ENCODE measurements around the gene TENT4A. TPM values are rescaled to one million over a fixed set of nuclear protein-coding genes. Genes with fewer than 3 reads are reported as not detected.

Gene TENT4A
- total RNA-seq, 1 experiment from 2014 or later = 39.3 TPM

DNA sequence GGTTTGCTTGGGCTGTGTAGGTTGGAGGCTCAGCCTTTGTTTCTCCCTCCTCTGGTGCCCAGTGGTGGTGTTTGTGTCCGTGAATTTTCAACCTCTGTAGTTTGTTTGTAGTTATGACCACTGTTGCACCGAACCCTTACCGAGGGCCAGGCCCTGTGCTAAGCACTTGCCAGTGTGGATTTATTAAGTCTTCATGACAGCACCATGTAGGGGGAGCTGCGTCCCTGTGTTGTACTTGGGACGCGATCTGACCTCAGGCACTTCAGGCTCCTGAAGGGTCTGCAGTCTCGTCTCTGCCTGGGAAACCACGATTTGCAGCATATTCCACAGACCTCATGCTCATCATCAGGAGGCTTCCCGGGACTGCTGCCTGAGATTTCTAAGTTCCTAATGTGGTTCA lies 12.8 kb downstream of the TENT4A start:
- DNase-seq = no peak
- H3K36me3 ChIP-seq (ENCODE audit: low read depth, low read length) = peaks cover 20% of the 10 kb centered on the region; the same call in 1 of the 2 replicates
- CTCF ChIA-PET = no interaction called here

GRCh38 chr5:6727231-6727630 lies 14.0 kb downstream of the TENT4A start:
- Histone ChIP-seq H3K36me3 (ENCODE audit: low read depth, low read length) (peaks cover 21% of the 10 kb centered on the region; the same call in 1 of the 2 replicates), H3K27ac (ENCODE audit: low read length) (no peak overlapping the region), H2AFZ (ENCODE audit: low read length) (no peak overlapping the region), H3K9me3 (ENCODE audit: low read length) (no peaks in the 10 kb centered on the region), H3K27me3 (ENCODE audit: low read length) (no peaks in the 10 kb centered on the region), H3F3A (ENCODE audit: low read length, unreplicated experiment) (no peaks in the 10 kb centered on the region), H3K4me2 (ENCODE audit: low read length) (no peak overlapping the region), H3K9ac (ENCODE audit: low read length) (no peak overlapping the region), H3K4me3 (ENCODE audit: low read length) (no peak overlapping the region), H3K79me2 (ENCODE audit: low read length) (peaks cover 100% of the 10 kb centered on the region), H4K20me1 (ENCODE audit: low read length) (peaks cover 84% of the 10 kb centered on the region), H3K9me2 (replicated peaks; ENCODE audit: low read length) (no peaks in the 10 kb centered on the region), H3K4me1 (ENCODE audit: insufficient read depth, low read length) (peaks cover 8% of the 10 kb centered on the region)
- CTCF ChIA-PET = no interaction called here
- TF ChIP-seq, protein P1, sequence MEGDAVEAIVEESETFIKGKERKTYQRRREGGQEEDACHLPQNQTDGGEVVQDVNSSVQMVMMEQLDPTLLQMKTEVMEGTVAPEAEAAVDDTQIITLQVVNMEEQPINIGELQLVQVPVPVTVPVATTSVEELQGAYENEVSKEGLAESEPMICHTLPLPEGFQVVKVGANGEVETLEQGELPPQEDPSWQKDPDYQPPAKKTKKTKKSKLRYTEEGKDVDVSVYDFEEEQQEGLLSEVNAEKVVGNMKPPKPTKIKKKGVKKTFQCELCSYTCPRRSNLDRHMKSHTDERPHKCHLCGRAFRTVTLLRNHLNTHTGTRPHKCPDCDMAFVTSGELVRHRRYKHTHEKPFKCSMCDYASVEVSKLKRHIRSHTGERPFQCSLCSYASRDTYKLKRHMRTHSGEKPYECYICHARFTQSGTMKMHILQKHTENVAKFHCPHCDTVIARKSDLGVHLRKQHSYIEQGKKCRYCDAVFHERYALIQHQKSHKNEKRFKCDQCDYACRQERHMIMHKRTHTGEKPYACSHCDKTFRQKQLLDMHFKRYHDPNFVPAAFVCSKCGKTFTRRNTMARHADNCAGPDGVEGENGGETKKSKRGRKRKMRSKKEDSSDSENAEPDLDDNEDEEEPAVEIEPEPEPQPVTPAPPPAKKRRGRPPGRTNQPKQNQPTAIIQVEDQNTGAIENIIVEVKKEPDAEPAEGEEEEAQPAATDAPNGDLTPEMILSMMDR (conservative IDR thresholded peaks at IDR 0.05; ENCODE audit: low read depth, low read length) = no peak
- TF ChIP-seq EZH2 (IDR thresholded peaks at IDR 0.05; ENCODE audit: low read length, unreplicated experiment) = no peak
- no peak for TF ChIP-seq EZH2phosphoT487 (IDR thresholded peaks at IDR 0.05; ENCODE audit: borderline replicate concordance, low read length)
- DNase-seq (no peak), ATAC-seq (no peak)
- POLR2A ChIA-PET (ENCODE audit: unreplicated experiment) = no interaction called here
- BruUV-seq (replicated peaks) = no TSS peak
- intact Hi-C loops (cut with micrococcal nuclease) = no loop called here

More for the DNA sequence above, 12.8 kb downstream of the TENT4A start:
- TF ChIP-seq EZH2phosphoT487 (IDR thresholded peaks at IDR 0.05; ENCODE audit: borderline replicate concordance, low read length) (no peak), EZH2 (IDR thresholded peaks at IDR 0.05; ENCODE audit: low read length, unreplicated experiment) (no peak)
- TF ChIP-seq, protein P1 (conservative IDR thresholded peaks at IDR 0.05; ENCODE audit: low read depth, low read length) = no peak
- Histone ChIP-seq H3K9me3 (ENCODE audit: low read length) (no peaks in the 10 kb centered on the region), H3K27me3 (ENCODE audit: low read length) (no peaks in the 10 kb centered on the region), H3K4me2 (ENCODE audit: low read length) (no peak overlapping the region), H2AFZ (ENCODE audit: low read length) (no peak overlapping the region), H4K20me1 (ENCODE audit: low read length) (peaks cover 82% of the 10 kb centered on the region), H3K4me3 (ENCODE audit: low read length) (no peak overlapping the region), H3K4me1 (ENCODE audit: insufficient read depth, low read length) (no peaks in the 10 kb centered on the region; the same call in 1 of the 2 replicates), H3K9me2 (replicated peaks; ENCODE audit: low read length) (no peaks in the 10 kb centered on the region), H3F3A (ENCODE audit: low read length, unreplicated experiment) (no peaks in the 10 kb centered on the region), H3K79me2 (ENCODE audit: low read length) (peaks cover 100% of the 10 kb centered on the region), H3K9ac (ENCODE audit: low read length) (no peak overlapping the region), H3K27ac (ENCODE audit: low read length) (no peak overlapping the region)
- ATAC-seq = no peak
- POLR2A ChIA-PET (ENCODE audit: unreplicated experiment) = no interaction called here
- no TSS peak for BruUV-seq (replicated peaks)
- intact Hi-C loops (cut with micrococcal nuclease) = no loop called here

GRCh38 chr5:6728011-6728794 lies 15.0 kb downstream of the TENT4A start:
- H4K20me1 ChIP-seq (ENCODE audit: low read length) = peaks cover 79% of the 10 kb centered on the region
- no peaks in the 10 kb centered on the region for H3K27me3 ChIP-seq (ENCODE audit: low read length)
- H3K4me3 ChIP-seq (ENCODE audit: low read length) = no peak overlapping the region
- BruUV-seq (replicated peaks) = no TSS peak
- ChIA-PET CTCF (no interaction called here), POLR2A (ENCODE audit: unreplicated experiment) (no interaction called here)
- no peak overlapping the region for H3K4me2 ChIP-seq (ENCODE audit: low read length)
- H3K27ac ChIP-seq (ENCODE audit: low read length) = no peak overlapping the region
- peaks cover 15% of the 10 kb centered on the region for H3K4me1 ChIP-seq (ENCODE audit: insufficient read depth, low read length)
- ATAC-seq (no peak), DNase-seq (no peak)
- no peak overlapping the region for H2AFZ ChIP-seq (ENCODE audit: low read length)
- peaks cover 100% of the 10 kb centered on the region for H3K79me2 ChIP-seq (ENCODE audit: low read length)
- no peak overlapping the region for H3K9ac ChIP-seq (ENCODE audit: low read length)
- H3K9me3 ChIP-seq (ENCODE audit: low read length) = no peaks in the 10 kb centered on the region
- intact Hi-C loops (cut with micrococcal nuclease) = no loop called here
- no peaks in the 10 kb centered on the region for H3K9me2 ChIP-seq (replicated peaks; ENCODE audit: low read length)
- no peaks in the 10 kb centered on the region for H3F3A ChIP-seq (ENCODE audit: low read length, unreplicated experiment)
- peaks cover 19% of the 10 kb centered on the region; the same call in 1 of the 2 replicates for H3K36me3 ChIP-seq (ENCODE audit: low read depth, low read length)
- TF ChIP-seq EZH2 (IDR thresholded peaks at IDR 0.05; ENCODE audit: low read length, unreplicated experiment) = no peak
- no peak for TF ChIP-seq EZH2phosphoT487 (IDR thresholded peaks at IDR 0.05; ENCODE audit: borderline replicate concordance, low read length)
- TF ChIP-seq, protein P1 (conservative IDR thresholded peaks at IDR 0.05; ENCODE audit: low read depth, low read length) = no peak

All from PC-3 (cell line).